SK-N-SH treated with all-trans-retinoic acid at 6 μM for 48 hours (cell line): ENCODE results near the gene TXNDC11.

Experiments
- BACH2 ChIP-seq: fragments of 250-450 bp; sonication (Bioruptor Pico); IDR thresholded peaks from 2 replicates; pipeline ENCODE4 v1.9.0; 2021; ENCODE audit warnings: mild to moderate bottlenecking, borderline replicate concordance
- ISL1 ChIP-seq: fragments of 250-450 bp; sonication (Bioruptor Pico); IDR thresholded peaks from 2 replicates; pipeline ENCODE4 v2.1.2; 2022; ENCODE audit warnings: mild to moderate bottlenecking, moderate library complexity
- PATZ1 ChIP-seq: fragments of 250-450 bp; sonication (Bioruptor Pico); IDR thresholded peaks from 2 replicates; pipeline ENCODE4 v1.8.0; 2020; ENCODE audit warnings: mild to moderate bottlenecking, moderate library complexity, borderline replicate concordance
- PPARA ChIP-seq: fragments of 250-450 bp; sonication (Bioruptor Pico); IDR thresholded peaks from 2 replicates; pipeline ENCODE4 v1.5.0; 2020; ENCODE audit warnings: mild to moderate bottlenecking, borderline replicate concordance
- RARB ChIP-seq: fragments of 250-450 bp; sonication (Bioruptor Pico); IDR thresholded peaks from 2 replicates; pipeline ENCODE4 v1.8.0; 2021; ENCODE audit warnings: mild to moderate bottlenecking, moderate library complexity
- SNAI2 ChIP-seq: fragments of 250-450 bp; sonication (Bioruptor Pico); IDR thresholded peaks from 2 replicates; pipeline ENCODE4 v1.5.0; 2020; ENCODE audit warnings: mild to moderate bottlenecking, moderate library complexity
- ZC3H10 ChIP-seq: fragments of 250-450 bp; sonication (Bioruptor Pico); IDR thresholded peaks from 2 replicates; pipeline ENCODE4 v1.5.1; 2021; ENCODE audit warnings: mild to moderate bottlenecking, moderate library complexity
- ZFP3 ChIP-seq: fragments of 250-450 bp; sonication (Bioruptor Pico); IDR thresholded peaks from 2 replicates; pipeline ENCODE4 v1.5.0; 2020; ENCODE audit warnings: mild to moderate bottlenecking, moderate library complexity
- ZNF70 ChIP-seq: fragments of 450-650 bp; formaldehyde crosslinking; IDR thresholded peaks from 2 replicates; pipeline ENCODE4 v1.5.0; 2020; ENCODE audit warnings: mild to moderate bottlenecking, moderate library complexity
- TF ChIP-seq, protein P1 (sequence below): fragments of 250-450 bp; sonication (Bioruptor Pico); IDR thresholded peaks from 2 replicates; pipeline ENCODE4 v1.5.1; 2020; ENCODE audit warnings: low read depth, mild to moderate bottlenecking, moderate library complexity

DNA sequence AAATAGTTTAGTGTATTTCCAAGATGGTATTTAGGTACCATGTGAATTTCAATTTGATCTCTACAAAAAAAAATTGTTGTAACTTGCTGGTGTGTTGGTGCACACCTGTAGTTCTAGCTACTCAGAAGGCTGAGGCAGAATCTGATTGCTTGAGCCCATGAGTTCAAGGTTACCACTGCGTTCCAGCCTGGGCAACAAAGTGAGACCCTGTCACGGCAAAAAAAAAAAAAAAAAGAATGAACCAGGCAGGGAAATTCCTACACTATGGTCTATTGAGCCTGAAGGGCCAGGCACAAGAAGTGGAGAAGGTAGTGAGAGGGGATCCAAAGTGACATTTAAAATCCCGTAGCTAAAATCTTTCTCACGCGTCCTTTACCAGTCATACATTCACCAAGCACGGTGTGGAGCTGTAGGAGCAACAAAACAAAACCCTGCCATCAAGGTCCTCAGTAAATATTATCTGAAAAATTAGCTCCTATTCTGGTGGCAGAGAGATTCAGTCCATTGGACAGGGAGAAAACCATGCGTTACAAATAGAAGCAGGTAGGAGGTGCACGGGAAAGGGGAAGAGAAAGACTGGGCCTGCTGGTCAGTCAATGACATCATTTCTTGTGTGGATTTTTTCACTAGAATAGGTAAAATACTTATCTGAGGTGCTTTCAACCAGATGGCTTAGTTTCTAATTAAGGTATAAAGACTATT lies 27.3 kb downstream of the TXNDC11 start:
- no peak for TF ChIP-seq SNAI2
- TF ChIP-seq ZC3H10 (CRISPR knock-in tag), result no peak
- TF ChIP-seq ZNF70 (CRISPR knock-in tag), result no peak
- no peak for TF ChIP-seq PPARA
- TF ChIP-seq, protein P1, sequence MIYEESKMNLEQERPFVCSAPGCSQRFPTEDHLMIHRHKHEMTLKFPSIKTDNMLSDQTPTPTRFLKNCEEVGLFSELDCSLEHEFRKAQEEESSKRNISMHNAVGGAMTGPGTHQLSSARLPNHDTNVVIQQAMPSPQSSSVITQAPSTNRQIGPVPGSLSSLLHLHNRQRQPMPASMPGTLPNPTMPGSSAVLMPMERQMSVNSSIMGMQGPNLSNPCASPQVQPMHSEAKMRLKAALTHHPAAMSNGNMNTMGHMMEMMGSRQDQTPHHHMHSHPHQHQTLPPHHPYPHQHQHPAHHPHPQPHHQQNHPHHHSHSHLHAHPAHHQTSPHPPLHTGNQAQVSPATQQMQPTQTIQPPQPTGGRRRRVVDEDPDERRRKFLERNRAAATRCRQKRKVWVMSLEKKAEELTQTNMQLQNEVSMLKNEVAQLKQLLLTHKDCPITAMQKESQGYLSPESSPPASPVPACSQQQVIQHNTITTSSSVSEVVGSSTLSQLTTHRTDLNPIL (CRISPR knock-in tag), result no peak
- TF ChIP-seq PATZ1 (CRISPR knock-in tag), result no peak
- no peak for TF ChIP-seq ZFP3 (CRISPR knock-in tag)
- TF ChIP-seq BACH2 (CRISPR knock-in tag), result no peak
- no peak for TF ChIP-seq RARB (CRISPR knock-in tag)
- no peak for TF ChIP-seq ISL1 (CRISPR knock-in tag)
